GM10248 (cell line): ENCODE measurements around the gene ASCC3.

Experiments used
- CTCF ChIA-PET: fragments of 300-600 bp; sonication (Branson Sonifier 250); formaldehyde crosslinking; extraction: SDS; loops from one replicate; lab custom pipeline; 2021; ENCODE audit warnings: antibody characterized with exemption; lab: Yijun Ruan, JAX
- POLR2A ChIA-PET: fragments of 350-650 bp; sonication (Branson Sonifier 250); formaldehyde crosslinking; extraction: SDS; loops from one replicate; lab custom pipeline; 2020; ENCODE audit warnings: antibody characterized with exemption; lab: Yijun Ruan, JAX
- DNase-seq: peaks from one replicate; pipeline ENCODE4 v3.0.0; 2012; ENCODE audit errors: extremely low spot score
- CTCF ChIP-seq: IDR thresholded peaks from 2 replicates; pipeline ENCODE4 v1.5.1; 2012; ENCODE audit warnings: mild to moderate bottlenecking, low read depth; ENCODE audit errors: extremely low read depth, missing control alignments, control extremely low read depth

The ASCC3 gene

GRCh38 chr6:100461917-100462705 is 419.0 kb downstream of the ASCC3 start:
- no peak for DNase-seq
- no peak for TF ChIP-seq CTCF
- ChIA-PET POLR2A (no interaction called here), CTCF (interaction anchor here (2.1 kb wide), 1 partner anchor 285 kb away, joined by 5 read pairs; no protein-coding TSS in a partner anchor)

GRCh38 chr6:100461278-100461916 is 419.7 kb downstream of the ASCC3 start:
- POLR2A ChIA-PET: no interaction called here
- CTCF ChIA-PET: interaction anchor here (0.9 to 2.1 kb wide), 7 partner anchors 10 to 285 kb away, joined by 3 to 8 read pairs (median 5); no protein-coding TSS in a partner anchor

GRCh38 chr6:100460650-100461204 is 420.4 kb downstream of the ASCC3 start:
- DNase-seq: no peak
- POLR2A ChIA-PET: no interaction called here

More at GRCh38 chr6:100461278-100461916, 419.7 kb downstream of the ASCC3 start:
- DNase-seq: no peak
- TF ChIP-seq CTCF: no peak

GRCh38 chr6:100459592-100460184 is 421.4 kb downstream of the ASCC3 start:
- POLR2A ChIA-PET: no interaction called here
- DNase-seq: no peak
- CTCF ChIA-PET: interaction anchor here (1.1 to 2.1 kb wide), 3 partner anchors 9 to 23 kb away, joined by 5 to 8 read pairs (median 5); no protein-coding TSS in a partner anchor
- no peak for TF ChIP-seq CTCF

More at GRCh38 chr6:100460650-100461204, 420.4 kb downstream of the ASCC3 start:
- TF ChIP-seq CTCF: no peak
- CTCF ChIA-PET: interaction anchor here (0.9 to 2.1 kb wide), 7 partner anchors 10 to 284 kb away, joined by 3 to 8 read pairs (median 5); no protein-coding TSS in a partner anchor

- POLR2A ChIA-PET: no interaction called here
- no peak for DNase-seq
- CTCF ChIA-PET: interaction anchor here (1.1 to 1.9 kb wide), 2 partner anchors 8 to 13 kb away, joined by 5 read pairs; no protein-coding TSS in a partner anchor
- TF ChIP-seq CTCF: no peak
Observed at GRCh38 chr6:100458841-100459591, 422.1 kb downstream of the ASCC3 start.
